SK-N-MC (cell line): ENCODE measurements around the gene USP48.

Experiments
- DNase-seq: peaks from one replicate; pipeline ENCODE4 v3.0.0-alpha.2; 2011; ENCODE audit warnings: low read depth, low spot score
- H3K27ac ChIP-seq: fragments of 200-600 bp; sonication (generic); 2 replicates; pipeline ENCODE4 v1.5.1; 2016; ENCODE audit warnings: mixed run types
- H3K36me3 ChIP-seq: fragments of 200-600 bp; sonication (generic); 2 replicates; pipeline ENCODE4 v1.6.1; 2017; ENCODE audit warnings: antibody characterized with exemption, low read length, mixed read lengths; ENCODE audit not compliant: insufficient read depth
- H3K4me3 ChIP-seq: fragments of 200-600 bp; sonication (generic); 2 replicates; pipeline ENCODE4 v1.5.1; 2016
- H3K9ac ChIP-seq: fragments of 200-600 bp; sonication (generic); 2 replicates; pipeline ENCODE4 v1.8.0; 2017; ENCODE audit warnings: mixed run types, mixed read lengths; ENCODE audit not compliant: insufficient read length
- H3K9me3 ChIP-seq: fragments of 200-600 bp; sonication (generic); 2 replicates; pipeline ENCODE4 v1.6.1; 2017; ENCODE audit warnings: low read depth, mild to moderate bottlenecking, antibody characterized with exemption, low read length, moderate library complexity, mixed read lengths
- EZH2 ChIP-seq: fragments of 200-600 bp; sonication (generic); IDR thresholded peaks from one replicate; pipeline ENCODE4 v1.6.1; 2017; ENCODE audit warnings: antibody characterized with exemption
- FOXP2 ChIP-seq: optimal IDR thresholded peaks from 2 replicates; pipeline ENCODE3; 2011; ENCODE audit warnings: mild to moderate bottlenecking, moderate library complexity; ENCODE audit not compliant: insufficient read depth; ENCODE audit errors: extremely low read length, control extremely low read depth
- POLR2AphosphoS5 ChIP-seq: IDR thresholded peaks from 2 replicates; pipeline ENCODE4 v1.6.1; 2012; ENCODE audit warnings: mild to moderate bottlenecking, low read depth, low read length, borderline replicate concordance

The USP48 gene

DNA sequence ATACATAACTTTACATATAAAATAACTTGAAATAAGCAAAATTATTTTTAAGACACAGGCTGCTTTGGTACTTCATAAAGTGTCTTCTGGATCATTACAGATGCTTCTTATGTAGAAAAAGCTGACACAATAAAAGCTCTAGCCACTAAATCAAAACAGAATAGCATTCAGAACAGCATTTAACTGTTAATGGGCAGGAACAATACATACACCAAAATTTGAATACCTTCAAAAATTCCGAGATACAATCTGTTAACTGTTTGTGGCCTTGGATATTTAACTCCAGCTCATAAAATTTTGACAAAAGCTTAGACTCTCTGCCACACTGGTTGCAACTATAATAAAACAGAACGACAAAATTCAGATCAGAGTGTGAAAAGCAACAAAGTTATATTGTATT, 31.7 kb downstream of the USP48 start:
- peak overlapping the region; percentile 9; the same call in 1 of the 2 replicates for H3K27ac ChIP-seq
- no peaks in the 10 kb centered on the region for H3K9me3 ChIP-seq
- H3K9ac ChIP-seq = no peak overlapping the region
- no peak for DNase-seq
- peaks cover 55% of the 10 kb centered on the region for H3K36me3 ChIP-seq
- TF ChIP-seq FOXP2 (no peak), EZH2 (no peak), POLR2AphosphoS5 (no peak)
- H3K4me3 ChIP-seq = no peak overlapping the region

DNA sequence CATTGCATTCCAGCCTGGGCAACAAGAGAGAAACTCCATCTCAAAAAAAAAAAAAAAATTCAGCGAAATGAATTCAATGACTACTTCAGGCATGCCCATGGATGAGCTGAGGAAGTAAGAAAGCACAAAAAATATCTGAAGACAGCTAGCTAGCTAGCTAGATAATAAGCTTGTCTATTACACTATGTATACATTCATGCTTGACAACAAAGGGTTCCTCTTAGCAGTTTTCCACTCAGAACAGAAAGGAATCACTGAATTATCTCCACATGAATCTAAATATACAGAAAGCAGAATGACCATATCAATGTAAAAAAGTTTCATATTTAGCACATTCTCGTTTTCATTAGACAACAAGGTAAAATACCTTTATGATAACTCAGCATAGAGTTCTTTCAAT, 32.1 kb downstream of the USP48 start:
- TF ChIP-seq FOXP2 (no peak), EZH2 (no peak), POLR2AphosphoS5 (no peak)
- peak overlapping the region; percentile 9; the same call in 1 of the 2 replicates for H3K27ac ChIP-seq
- DNase-seq = no peak
- no peak overlapping the region for H3K4me3 ChIP-seq
- H3K9me3 ChIP-seq = no peaks in the 10 kb centered on the region
- H3K9ac ChIP-seq = no peak overlapping the region
- peaks cover 56% of the 10 kb centered on the region for H3K36me3 ChIP-seq

DNA sequence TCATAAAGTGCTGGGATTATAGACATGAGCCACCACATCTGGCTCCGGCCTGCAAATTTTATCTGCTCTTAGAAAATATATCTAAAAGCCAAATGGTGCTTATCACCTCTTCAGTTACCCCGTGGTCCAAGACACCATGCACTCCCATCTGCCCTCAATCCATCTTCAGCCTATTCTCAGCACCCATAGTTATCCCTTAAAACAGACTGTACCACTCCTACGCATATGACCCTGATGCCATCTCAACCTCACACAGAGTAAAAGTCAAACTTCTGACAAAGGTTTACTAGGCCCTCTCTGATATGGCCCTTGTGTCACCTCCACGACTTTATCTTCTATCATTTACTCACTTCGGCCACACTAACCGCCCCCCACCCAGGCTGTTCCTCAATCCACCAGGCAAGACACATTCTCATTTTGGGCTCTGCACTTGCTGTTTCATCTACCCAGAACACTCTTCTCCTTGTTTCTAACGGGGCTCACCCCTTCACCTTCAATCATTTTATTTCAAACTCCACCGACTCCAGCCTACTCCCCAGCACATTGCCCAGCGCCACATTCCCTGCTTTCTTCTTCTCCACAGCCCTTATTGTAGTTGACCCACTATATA, 33.0 kb downstream of the USP48 start:
- peaks cover 53% of the 10 kb centered on the region for H3K36me3 ChIP-seq
- H3K4me3 ChIP-seq = no peak overlapping the region
- no peak overlapping the region for H3K27ac ChIP-seq
- no peak overlapping the region for H3K9ac ChIP-seq
- TF ChIP-seq FOXP2 = no peak
- no peak for TF ChIP-seq EZH2
- no peak for DNase-seq
- H3K9me3 ChIP-seq = no peaks in the 10 kb centered on the region

DNA sequence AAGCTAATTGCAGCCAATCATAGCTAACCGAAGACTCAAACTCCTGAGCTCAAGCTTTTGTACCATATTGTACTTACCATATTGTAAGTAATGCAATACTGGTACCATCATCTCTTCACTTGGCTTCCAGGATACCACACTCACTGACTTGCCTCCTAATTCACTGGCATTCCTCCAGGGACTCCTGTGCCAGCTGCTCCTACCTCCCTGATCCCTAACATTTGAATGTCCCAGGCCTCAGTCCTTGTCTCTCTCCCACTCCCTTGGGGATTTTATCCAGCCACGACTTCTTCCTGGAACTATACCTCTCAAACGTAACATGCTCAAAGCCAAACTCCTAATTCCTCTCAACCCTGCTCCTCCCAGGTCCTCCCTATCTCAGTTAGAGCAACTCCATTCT, 33.8 kb downstream of the USP48 start:
- Histone ChIP-seq H3K9me3 (no peaks in the 10 kb centered on the region), H3K9ac (no peak overlapping the region), H3K4me3 (no peak overlapping the region), H3K27ac (no peak overlapping the region), H3K36me3 (peaks cover 46% of the 10 kb centered on the region)
- no peak for DNase-seq
- TF ChIP-seq POLR2AphosphoS5 = no peak
- TF ChIP-seq FOXP2 = no peak
- TF ChIP-seq EZH2 = no peak

DNA sequence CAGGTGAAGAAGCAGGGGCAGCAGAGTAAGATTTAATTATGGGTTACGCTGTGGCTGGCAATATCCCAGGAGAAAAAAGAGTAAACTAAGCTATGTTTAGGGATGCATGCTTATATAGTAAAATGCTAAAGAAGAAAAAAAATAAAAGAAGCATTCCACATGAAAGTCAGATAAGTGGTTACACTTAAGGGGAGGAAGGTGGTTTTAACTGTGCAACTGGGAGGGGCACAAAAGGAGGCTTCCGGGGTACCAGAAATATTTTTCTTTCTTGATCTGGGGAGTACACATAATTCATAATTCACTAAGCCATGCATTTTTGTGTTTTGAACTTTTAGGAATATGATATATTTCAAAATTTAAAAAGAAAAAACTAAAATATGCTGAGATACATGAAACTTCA, 39.5 kb downstream of the USP48 start:
- no peaks in the 10 kb centered on the region for H3K9me3 ChIP-seq
- H3K36me3 ChIP-seq = peaks cover 18% of the 10 kb centered on the region
- no peak overlapping the region for H3K9ac ChIP-seq
- no peak for DNase-seq
- no peak overlapping the region for H3K27ac ChIP-seq
- no peak for TF ChIP-seq POLR2AphosphoS5
- TF ChIP-seq EZH2 = no peak
- no peak for TF ChIP-seq FOXP2
- no peak overlapping the region for H3K4me3 ChIP-seq

DNA sequence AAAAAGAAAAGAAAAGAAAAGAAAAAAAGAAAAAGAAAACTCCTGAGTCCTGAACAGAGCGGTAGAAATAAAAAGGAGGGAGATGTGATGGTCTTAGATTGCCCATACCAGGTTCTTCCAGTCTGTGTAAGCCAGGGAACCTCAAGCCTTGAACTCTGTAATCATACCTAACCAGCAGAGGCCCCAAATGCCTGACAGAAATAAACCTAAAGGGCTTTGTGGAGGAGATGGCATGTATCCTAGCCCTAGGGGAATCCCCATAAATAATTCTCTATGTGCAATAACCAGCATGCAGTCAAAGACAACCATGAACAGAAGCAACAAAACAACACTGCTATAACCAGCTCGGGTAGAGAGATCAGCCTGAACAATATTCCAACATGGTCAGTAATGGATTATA, 40.4 kb downstream of the USP48 start:
- Histone ChIP-seq H3K9me3 (no peaks in the 10 kb centered on the region), H3K27ac (no peak overlapping the region), H3K9ac (no peak overlapping the region), H3K36me3 (peaks cover 12% of the 10 kb centered on the region), H3K4me3 (no peak overlapping the region)
- TF ChIP-seq EZH2 (no peak), POLR2AphosphoS5 (no peak), FOXP2 (no peak)
- no peak for DNase-seq

DNA sequence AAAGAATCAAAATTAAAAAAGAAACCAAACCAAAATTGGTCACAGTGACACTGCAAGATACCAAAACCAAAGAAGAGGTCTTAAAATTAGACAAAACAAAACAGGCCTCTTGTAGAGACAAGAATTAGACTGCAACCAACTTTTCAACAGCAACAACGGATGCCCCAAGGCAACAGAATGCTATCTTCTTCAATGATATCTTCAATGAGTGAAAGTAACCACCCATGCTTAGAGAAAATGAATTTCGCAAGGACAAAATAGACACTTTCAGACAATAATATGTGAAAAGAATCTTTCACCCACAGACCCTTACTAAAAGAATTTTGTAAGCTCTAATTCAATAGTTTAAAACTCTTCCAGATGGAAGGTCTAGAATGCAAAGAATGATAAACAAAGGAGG, 41.7 kb downstream of the USP48 start:
- Histone ChIP-seq H3K27ac (peak overlapping the region; percentile 69), H3K9ac (no peak overlapping the region), H3K36me3 (peaks cover 23% of the 10 kb centered on the region), H3K4me3 (peak overlapping the region; percentile 14; the same call in 1 of the 2 replicates), H3K9me3 (no peaks in the 10 kb centered on the region)
- DNase-seq = no peak
- TF ChIP-seq FOXP2 = no peak
- no peak for TF ChIP-seq POLR2AphosphoS5
- TF ChIP-seq EZH2 = no peak

DNA sequence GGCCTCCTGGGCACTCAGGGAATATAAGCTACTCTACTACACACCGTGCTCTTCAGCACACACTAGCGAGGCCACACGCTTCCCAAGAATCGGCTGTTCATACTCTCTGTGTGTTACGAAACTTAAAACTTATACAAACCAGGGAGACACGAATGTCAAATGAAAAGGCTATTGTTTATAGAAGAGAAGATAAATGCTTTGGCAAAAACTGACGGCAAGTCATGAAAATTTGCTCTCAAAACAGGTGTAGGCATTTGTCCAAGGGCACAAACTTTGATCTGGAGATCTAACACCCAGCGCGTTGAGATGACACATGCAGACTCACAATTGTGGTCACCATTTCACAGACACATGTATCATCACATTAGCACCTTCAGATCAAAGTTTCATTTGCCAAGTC, 46.1 kb downstream of the USP48 start:
- no peak for DNase-seq
- peaks cover 43% of the 10 kb centered on the region for H3K36me3 ChIP-seq
- no peak overlapping the region for H3K27ac ChIP-seq

DNA sequence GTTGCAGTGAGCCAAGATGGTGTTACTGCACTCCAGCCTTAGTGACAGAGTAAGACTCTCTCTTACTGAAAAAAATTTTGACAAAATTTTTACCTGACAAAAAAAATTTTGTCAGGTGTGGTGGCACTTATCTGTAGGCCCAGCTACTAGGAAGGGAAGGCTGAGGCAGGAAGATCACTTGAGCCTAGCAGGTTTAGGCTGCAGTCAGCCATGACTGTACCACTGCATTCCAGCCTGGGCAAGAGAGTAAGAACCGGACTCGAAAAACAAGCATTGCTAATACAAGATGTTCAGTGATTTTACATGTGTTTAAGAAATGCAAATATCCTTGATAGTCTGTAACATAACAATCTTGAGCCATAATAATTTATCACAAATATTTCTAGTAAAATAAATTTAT, 46.9 kb downstream of the USP48 start:
- no peak overlapping the region for H3K9ac ChIP-seq
- H3K4me3 ChIP-seq = no peak overlapping the region
- no peak for DNase-seq
- H3K9me3 ChIP-seq = no peaks in the 10 kb centered on the region
- peaks cover 52% of the 10 kb centered on the region for H3K36me3 ChIP-seq
- no peak overlapping the region for H3K27ac ChIP-seq
- TF ChIP-seq POLR2AphosphoS5 (no peak), FOXP2 (no peak), EZH2 (no peak)

More for the DNA sequence above, 46.1 kb downstream of the USP48 start:
- TF ChIP-seq POLR2AphosphoS5 = no peak
- no peak for TF ChIP-seq EZH2
- TF ChIP-seq FOXP2 = no peak
- H3K4me3 ChIP-seq = no peak overlapping the region
- H3K9me3 ChIP-seq = no peaks in the 10 kb centered on the region
- no peak overlapping the region for H3K9ac ChIP-seq
